ENCODE data around the gene FNDC10. TPM values are rescaled to one million over a fixed set of nuclear protein-coding genes. Genes with fewer than 3 reads are reported as not detected.

FNDC10 gene
- total RNA-seq, 1 donor from 2014 or later = 7.4 TPM

DNA sequence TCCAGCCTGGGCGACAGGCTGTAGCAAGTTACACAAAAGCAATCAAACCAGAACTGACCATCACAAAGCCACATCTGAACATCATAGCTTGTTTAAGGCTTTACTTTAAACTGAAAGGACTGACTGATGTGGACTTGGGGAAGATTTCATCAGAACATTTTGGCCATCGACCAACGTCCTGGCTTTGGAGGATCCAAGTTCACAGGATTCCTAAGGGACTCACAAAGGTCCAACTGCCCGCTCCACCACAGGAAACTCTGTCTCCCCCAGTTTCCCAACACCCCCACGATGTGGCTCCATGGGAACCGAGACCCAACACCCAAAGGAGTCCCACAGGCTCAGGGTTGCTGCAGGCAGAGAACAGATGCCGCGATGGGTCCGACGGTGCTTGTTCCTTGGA is 34.6 kb downstream of the FNDC10 start:
- no peak for FAIRE-seq
- peaks cover 6% of the 10 kb centered on the region for H3K4me1 ChIP-seq (ENCODE audit: insufficient read depth, low read length)
- H3K27ac Mint-ChIP-seq (ENCODE audit: unreplicated experiment) = no peak overlapping the region

DNA sequence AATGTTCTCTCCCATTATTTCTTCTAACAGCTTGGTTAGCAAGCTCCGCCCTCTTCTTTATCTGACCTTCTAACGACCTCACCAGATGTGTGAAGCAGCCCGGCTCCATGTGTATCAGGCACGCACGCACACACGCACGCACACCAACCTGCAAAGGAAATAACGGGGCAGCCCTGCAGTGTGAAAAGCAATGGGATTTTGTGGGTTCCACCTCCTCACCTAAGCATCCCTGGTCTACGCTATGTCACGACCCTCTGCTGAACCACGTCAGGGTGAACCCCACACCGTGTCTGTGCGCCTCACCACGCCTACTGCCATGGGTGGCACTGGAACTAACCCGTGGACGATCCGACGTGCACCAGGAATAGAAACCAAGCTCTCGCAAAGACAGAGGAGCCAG is 35.7 kb downstream of the FNDC10 start:
- peaks cover 6% of the 10 kb centered on the region for H3K4me1 ChIP-seq (ENCODE audit: insufficient read depth, low read length)
- Mint-ChIP-seq H3K4me1 (ENCODE audit: low read depth, unreplicated experiment) (peaks cover 10% of the 10 kb centered on the region), H3K27ac (ENCODE audit: unreplicated experiment) (no peak overlapping the region), H3K36me3 (ENCODE audit: low read depth, unreplicated experiment) (peaks cover 20% of the 10 kb centered on the region), H3K4me3 (ENCODE audit: unreplicated experiment) (no peak overlapping the region), H3K9me3 (ENCODE audit: unreplicated experiment) (no peaks in the 10 kb centered on the region), H3K27me3 (ENCODE audit: low read depth, unreplicated experiment) (no peaks in the 10 kb centered on the region)
- FAIRE-seq = no peak
- no peak overlapping the region for H2AFZ ChIP-seq (ENCODE audit: low read depth, low read length)
- no peak overlapping the region for H3K4me2 ChIP-seq (ENCODE audit: low read length)
- H3K79me2 ChIP-seq (ENCODE audit: insufficient read depth, low read length) = peaks cover 93% of the 10 kb centered on the region
- H3K27ac ChIP-seq (ENCODE audit: low read depth, low read length) = no peak overlapping the region
- H3K27me3 ChIP-seq (ENCODE audit: insufficient read depth, low read length) = no peaks in the 10 kb centered on the region
- no peak for DNase-seq (ENCODE audit: low read depth)
- H3K4me3 ChIP-seq (ENCODE audit: insufficient read depth, low read depth, low read length) = no peak overlapping the region
- H3K36me3 ChIP-seq (ENCODE audit: insufficient read depth, low read length) = peaks cover 24% of the 10 kb centered on the region
- no peak for TF ChIP-seq EZH2 (IDR thresholded peaks at IDR 0.05; ENCODE audit: insufficient read depth, low read length)
- TF ChIP-seq, protein P1, sequence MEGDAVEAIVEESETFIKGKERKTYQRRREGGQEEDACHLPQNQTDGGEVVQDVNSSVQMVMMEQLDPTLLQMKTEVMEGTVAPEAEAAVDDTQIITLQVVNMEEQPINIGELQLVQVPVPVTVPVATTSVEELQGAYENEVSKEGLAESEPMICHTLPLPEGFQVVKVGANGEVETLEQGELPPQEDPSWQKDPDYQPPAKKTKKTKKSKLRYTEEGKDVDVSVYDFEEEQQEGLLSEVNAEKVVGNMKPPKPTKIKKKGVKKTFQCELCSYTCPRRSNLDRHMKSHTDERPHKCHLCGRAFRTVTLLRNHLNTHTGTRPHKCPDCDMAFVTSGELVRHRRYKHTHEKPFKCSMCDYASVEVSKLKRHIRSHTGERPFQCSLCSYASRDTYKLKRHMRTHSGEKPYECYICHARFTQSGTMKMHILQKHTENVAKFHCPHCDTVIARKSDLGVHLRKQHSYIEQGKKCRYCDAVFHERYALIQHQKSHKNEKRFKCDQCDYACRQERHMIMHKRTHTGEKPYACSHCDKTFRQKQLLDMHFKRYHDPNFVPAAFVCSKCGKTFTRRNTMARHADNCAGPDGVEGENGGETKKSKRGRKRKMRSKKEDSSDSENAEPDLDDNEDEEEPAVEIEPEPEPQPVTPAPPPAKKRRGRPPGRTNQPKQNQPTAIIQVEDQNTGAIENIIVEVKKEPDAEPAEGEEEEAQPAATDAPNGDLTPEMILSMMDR (IDR thresholded peaks at IDR 0.05; ENCODE audit: insufficient read depth, low read depth, low read length) = no peak
- no peaks in the 10 kb centered on the region for H3K9me3 ChIP-seq (ENCODE audit: insufficient read depth, low read depth, low read length)
- H4K20me1 ChIP-seq (ENCODE audit: insufficient read depth, low read length) = peaks cover 95% of the 10 kb centered on the region
- H3K9ac ChIP-seq (ENCODE audit: low read length) = no peak overlapping the region

More for the DNA sequence above, 34.6 kb downstream of the FNDC10 start:
- H3K27ac ChIP-seq (ENCODE audit: low read depth, low read length) = no peak overlapping the region
- H3K9ac ChIP-seq (ENCODE audit: low read length) = no peak overlapping the region
- H3K4me2 ChIP-seq (ENCODE audit: low read length) = no peak overlapping the region
- no peak overlapping the region for H3K4me3 Mint-ChIP-seq (ENCODE audit: unreplicated experiment)
- peaks cover 24% of the 10 kb centered on the region for H3K36me3 ChIP-seq (ENCODE audit: insufficient read depth, low read length)
- H2AFZ ChIP-seq (ENCODE audit: low read depth, low read length) = no peak overlapping the region
- no peaks in the 10 kb centered on the region for H3K27me3 Mint-ChIP-seq (ENCODE audit: low read depth, unreplicated experiment)
- H4K20me1 ChIP-seq (ENCODE audit: insufficient read depth, low read length) = peaks cover 96% of the 10 kb centered on the region
- peaks cover 97% of the 10 kb centered on the region for H3K79me2 ChIP-seq (ENCODE audit: insufficient read depth, low read length)
- H3K4me1 Mint-ChIP-seq (ENCODE audit: low read depth, unreplicated experiment) = peaks cover 16% of the 10 kb centered on the region
- no peak for DNase-seq (ENCODE audit: low read depth)
- no peaks in the 10 kb centered on the region for H3K27me3 ChIP-seq (ENCODE audit: insufficient read depth, low read length)
- H3K4me3 ChIP-seq (ENCODE audit: insufficient read depth, low read depth, low read length) = no peak overlapping the region
- TF ChIP-seq, protein P1 (IDR thresholded peaks at IDR 0.05; ENCODE audit: insufficient read depth, low read depth, low read length) = no peak
- no peak for TF ChIP-seq EZH2 (IDR thresholded peaks at IDR 0.05; ENCODE audit: insufficient read depth, low read length)
- no peaks in the 10 kb centered on the region for H3K9me3 Mint-ChIP-seq (ENCODE audit: unreplicated experiment)
- H3K9me3 ChIP-seq (ENCODE audit: insufficient read depth, low read depth, low read length) = no peaks in the 10 kb centered on the region
- H3K36me3 Mint-ChIP-seq (ENCODE audit: low read depth, unreplicated experiment) = peaks cover 20% of the 10 kb centered on the region

DNA sequence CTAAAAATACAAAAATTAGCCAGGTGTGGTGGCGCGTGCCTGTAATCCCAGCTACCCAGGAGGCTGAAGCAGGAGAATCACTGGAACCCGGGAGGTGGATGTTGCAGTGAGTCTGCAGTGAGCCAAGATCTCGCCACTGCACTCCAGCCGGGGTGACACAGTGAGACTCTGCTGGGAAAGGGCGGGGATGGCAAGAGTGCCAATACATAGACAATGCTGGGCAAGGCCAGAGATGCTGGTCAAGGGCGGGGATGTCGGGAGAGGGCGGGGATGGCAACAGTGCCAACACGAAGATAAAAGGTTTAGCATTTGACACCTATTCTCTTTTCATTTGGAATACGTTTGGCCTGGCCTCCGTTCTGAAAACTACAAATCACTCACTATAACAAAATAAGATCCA is 36.2 kb downstream of the FNDC10 start:
- Mint-ChIP-seq H3K4me3 (ENCODE audit: unreplicated experiment) (no peak overlapping the region), H3K27me3 (ENCODE audit: low read depth, unreplicated experiment) (no peaks in the 10 kb centered on the region), H3K4me1 (ENCODE audit: low read depth, unreplicated experiment) (peaks cover 10% of the 10 kb centered on the region), H3K27ac (ENCODE audit: unreplicated experiment) (no peak overlapping the region), H3K36me3 (ENCODE audit: low read depth, unreplicated experiment) (peaks cover 26% of the 10 kb centered on the region), H3K9me3 (ENCODE audit: unreplicated experiment) (no peaks in the 10 kb centered on the region)
- peaks cover 24% of the 10 kb centered on the region for H3K36me3 ChIP-seq (ENCODE audit: insufficient read depth, low read length)
- DNase-seq (ENCODE audit: low read depth) (no peak), FAIRE-seq (no peak)
- no peaks in the 10 kb centered on the region for H3K9me3 ChIP-seq (ENCODE audit: insufficient read depth, low read depth, low read length)
- H3K4me3 ChIP-seq (ENCODE audit: insufficient read depth, low read depth, low read length) = no peak overlapping the region
- H3K9ac ChIP-seq (ENCODE audit: low read length) = no peak overlapping the region
- TF ChIP-seq, protein P1 (IDR thresholded peaks at IDR 0.05; ENCODE audit: insufficient read depth, low read depth, low read length) = no peak
- no peak for TF ChIP-seq EZH2 (IDR thresholded peaks at IDR 0.05; ENCODE audit: insufficient read depth, low read length)
- H3K27ac ChIP-seq (ENCODE audit: low read depth, low read length) = no peak overlapping the region
- H3K4me1 ChIP-seq (ENCODE audit: insufficient read depth, low read length) = peaks cover 6% of the 10 kb centered on the region
- peaks cover 96% of the 10 kb centered on the region for H4K20me1 ChIP-seq (ENCODE audit: insufficient read depth, low read length)
- H3K27me3 ChIP-seq (ENCODE audit: insufficient read depth, low read length) = no peaks in the 10 kb centered on the region
- H3K79me2 ChIP-seq (ENCODE audit: insufficient read depth, low read length) = peaks cover 88% of the 10 kb centered on the region
- H3K4me2 ChIP-seq (ENCODE audit: low read length) = no peak overlapping the region
- H2AFZ ChIP-seq (ENCODE audit: low read depth, low read length) = no peak overlapping the region
